HTERT RPE-1 (cell line): Measurements from ENCODE around the gene TACR2.

Source experiments
- in situ Hi-C: fragments of 300-500 bp; cut with MboI; formaldehyde crosslinking; loops from 4 replicates; pipeline ENCODE4 v1.14.3; 2020; ENCODE audit warnings: low sequenced_read_pairs

Gene TACR2

DNA sequence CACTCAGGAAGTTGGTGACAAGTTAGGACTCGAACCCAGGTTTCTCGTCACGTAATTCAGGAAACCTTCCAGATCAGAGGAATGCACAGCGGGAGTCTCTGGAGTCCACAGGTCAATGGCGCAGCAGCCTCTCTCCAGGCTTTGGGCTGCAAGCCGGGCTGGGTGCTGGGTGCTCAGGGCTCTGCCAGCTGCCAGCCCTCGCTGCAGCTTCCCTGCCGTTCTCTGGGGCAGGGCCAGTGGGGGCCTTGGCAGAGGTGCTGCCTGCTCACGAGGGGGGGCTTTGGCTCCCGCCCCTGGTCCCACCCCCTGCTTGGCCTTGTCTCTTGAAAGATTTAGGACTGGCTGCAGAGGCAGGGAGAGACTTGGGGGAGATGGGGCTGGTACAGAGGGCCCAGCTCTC is at the start of gene TACR2:
TACR2 (minus strand) TSS at position 224 of the 400 bp plus-strand sequence. CDS start 595 bp downstream, outside the sequence.
- in situ Hi-C loops = no loop called here

DNA sequence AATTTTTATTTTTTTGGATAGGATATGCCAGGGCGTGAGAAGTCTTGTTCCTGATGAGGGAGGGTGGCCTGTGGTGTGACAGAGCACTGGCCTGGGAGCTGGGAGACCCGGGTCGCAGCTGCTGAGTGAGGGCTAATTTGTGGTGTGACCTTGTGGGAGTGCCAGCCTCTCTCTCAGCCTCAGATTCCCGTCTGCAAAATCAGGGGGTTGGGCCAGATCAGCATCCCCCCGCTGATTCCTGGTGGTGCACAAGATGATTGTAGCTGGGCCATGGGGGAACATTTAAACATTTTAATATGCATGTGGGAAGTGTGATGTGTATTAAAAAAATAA is 49.4 kb upstream of the TACR2 start:
- in situ Hi-C loops = no loop called here

DNA sequence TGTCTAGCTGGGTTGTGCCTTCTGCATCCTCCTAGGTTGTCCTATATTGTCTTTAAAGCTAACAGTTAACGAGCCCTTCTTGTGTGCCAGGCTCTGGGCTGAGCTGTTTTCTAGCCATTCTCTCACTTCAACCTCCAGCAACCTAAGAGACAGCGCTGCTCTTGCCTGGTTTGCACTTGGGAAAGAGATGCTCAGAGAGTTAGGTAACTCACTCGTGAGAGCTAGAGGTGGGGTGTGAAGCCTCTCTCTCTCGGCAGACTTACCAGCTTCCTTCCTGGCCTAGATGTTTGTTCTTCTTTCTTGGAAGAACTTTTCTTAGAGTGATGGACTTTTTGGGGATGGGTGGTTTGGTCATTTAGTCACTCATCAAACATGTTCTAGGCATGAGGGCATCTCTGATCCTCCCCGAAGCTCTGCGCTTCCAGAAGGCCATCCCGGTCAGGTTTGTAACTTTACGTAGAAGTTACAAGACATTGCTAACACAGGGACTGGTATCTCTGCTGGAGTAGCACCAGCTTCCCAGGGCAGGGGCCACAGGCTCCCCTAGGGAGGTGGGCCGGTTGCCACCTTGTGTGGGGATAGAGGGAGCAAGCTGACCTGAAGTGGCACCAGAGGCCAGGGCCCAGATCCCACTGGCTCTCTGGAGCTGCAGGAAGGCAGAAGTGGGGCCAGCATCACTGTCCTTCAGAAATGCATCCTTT is 48.9 kb upstream of the TACR2 start:
- in situ Hi-C loops = no loop called here

DNA sequence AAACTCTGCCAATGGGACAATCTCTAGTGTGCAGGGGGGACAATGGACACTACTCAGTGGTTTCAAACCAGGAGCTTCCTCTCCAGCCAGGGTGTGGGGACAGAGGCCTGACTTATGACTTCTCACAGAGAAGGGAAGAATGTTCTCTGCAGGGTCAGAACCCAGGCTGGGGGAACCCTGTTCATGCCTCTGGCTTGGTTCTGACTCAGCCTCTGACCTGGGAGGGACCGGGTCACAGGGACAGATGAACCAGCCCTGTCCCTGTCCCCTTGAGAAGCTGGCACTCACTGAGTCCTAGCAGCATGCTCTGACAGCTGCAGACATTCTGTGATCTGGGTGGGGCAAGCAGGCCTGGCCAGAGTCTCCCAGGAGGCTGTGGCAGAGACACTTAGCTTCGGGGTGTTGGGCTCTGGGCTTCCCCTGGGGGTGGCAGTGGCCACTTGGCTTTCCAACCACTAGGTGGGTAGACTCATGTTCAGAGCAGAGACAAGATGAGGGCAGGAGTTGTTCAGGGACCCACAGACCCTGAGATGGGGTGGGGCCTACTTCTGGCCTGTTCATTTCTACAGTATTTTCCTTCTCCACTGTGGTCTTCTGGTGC is 48.2 kb upstream of the TACR2 start:
- in situ Hi-C loops = no loop called here

DNA sequence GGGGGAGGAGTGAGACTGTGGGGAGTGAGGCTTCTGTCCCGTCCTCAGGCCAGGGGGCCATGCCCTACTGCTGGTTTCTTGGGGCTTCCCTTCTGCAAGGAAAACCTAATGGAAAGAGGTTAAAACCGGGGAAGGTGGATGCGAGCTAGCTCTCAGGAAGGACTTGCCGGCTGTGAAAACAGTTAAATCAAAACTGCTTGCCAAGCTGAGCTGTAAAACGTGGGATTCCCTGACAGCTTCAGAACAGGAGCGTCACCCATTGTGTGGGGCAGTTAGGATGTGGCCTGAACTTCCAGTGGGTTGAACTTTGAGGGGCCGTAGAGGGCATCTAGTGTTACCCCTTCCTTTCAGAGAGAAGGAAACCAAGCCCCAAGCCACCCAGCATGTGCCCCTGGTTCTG is 47.7 kb upstream of the TACR2 start:
- in situ Hi-C loops = no loop called here

DNA sequence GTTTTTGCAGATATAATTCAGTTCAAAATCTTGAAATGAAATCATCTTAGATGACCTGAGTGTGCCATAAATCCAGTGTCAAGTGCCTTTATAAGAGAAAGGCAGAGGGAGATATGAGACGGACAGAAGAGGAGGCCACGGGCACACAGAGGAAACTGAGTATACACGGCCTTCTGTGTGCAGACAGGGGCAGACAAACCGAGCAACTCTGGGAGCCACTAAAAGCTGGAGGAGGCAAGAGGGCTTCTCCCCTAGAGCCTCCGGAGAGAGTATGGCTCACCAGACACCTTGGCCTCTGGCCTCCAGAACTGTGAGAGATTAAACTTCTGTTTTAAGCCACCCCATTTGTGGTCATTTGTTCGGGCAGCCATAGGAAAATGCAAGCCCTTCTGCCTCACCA is 47.2 kb upstream of the TACR2 start:
- in situ Hi-C loops = no loop called here

DNA sequence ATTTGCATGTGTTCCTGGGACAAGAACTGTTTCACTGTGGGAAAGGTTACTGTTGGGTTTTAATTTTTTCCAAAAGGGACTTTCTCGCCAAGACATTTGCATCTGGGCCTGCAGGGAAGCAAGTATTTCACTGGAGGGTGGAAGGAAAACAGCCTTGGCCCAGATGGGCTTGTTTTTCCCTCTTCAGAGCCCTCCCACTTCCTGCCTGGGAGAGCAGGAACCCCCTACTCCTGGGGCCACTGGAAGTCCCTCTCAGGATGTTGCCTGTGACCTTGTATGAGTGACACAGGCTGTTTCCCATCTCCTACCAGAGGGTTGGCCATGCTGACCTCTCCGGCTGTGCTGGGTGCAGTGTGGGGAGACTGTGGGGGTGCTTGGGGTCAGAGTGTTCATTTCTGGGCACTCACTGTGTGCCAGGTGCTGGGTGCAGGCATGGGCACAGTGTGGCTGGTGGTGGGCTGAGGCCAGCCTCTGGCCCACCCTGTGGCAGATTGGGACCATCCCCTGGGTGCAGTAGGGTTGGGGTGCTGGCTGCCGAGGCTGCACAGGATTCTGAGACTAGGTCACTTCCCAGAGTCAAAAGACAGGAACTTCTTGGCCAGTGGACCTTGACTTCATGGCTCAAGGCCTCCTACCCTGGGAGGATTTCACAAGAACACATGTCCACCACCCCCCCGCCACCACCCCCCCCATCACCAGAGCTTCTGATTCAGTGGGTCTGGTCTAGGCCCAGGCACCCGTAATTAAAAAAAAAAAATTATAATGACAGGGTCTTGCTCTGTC is 44.7 kb upstream of the TACR2 start:
- in situ Hi-C loops = no loop called here

DNA sequence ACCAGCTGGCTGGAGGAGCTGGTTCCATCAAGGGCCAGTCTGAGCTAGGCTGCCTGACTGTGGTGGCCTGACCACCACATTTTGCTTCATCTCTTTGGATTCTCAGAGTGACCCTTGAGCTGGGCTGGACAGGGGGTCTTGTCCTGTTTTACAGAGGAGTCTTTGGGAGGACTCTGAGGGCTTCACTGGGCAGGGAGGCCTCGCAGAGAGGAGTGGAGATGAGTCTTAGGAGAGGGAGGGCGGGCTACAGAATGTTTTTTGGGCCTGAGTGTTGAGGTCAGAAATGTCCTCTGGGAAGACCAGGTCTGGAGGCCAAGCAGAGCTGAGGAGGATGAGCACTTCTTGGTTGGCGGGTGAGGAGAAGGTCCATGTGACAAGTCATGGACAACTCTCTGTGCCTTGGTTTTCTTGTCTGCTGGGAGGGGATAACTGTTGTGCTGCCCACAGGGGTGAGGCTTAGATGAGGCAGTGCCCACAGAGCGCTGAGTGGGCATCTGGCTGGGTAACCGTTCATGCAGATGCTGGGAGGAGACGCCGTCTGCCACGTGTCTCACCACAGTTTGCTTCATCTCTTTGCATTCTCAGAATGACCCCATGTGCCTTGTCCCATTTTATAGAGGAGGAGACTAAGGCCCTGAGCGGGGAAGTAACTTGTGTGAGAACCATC is 44.0 kb upstream of the TACR2 start:
- in situ Hi-C loops = no loop called here

DNA sequence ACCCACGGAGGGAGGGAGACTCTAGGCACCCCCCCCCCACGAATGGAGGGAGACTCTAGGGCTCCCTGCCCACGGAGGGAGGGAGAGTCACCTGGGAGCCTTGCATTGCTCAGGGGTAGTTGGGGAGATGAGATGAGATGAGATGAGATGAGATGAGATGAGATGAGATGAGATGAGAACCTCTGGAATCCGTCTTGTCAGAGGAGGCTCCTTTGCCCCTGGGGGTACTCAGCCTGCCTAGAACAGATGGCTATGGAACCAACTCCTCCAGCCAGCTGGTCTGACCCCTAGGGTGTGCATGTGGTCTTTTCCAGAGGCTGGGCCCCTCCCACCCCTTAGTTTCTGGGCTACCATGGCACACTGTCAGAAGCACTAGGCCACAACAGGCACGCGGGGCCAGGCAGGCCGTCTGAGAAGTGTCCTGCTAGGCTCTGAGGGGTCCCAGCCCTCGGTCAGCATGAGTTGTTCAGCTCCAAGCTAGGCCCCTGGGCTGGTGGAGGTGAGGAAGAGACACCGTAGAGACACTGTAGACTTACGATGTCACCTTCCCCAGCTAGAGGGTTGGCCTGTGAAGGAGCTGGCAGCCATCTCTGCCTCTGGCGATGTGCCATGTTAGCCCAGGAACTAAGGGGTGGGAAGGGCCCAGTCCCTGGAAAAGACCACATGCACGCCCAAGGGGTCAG is 43.3 kb upstream of the TACR2 start:
- in situ Hi-C loops = no loop called here

DNA sequence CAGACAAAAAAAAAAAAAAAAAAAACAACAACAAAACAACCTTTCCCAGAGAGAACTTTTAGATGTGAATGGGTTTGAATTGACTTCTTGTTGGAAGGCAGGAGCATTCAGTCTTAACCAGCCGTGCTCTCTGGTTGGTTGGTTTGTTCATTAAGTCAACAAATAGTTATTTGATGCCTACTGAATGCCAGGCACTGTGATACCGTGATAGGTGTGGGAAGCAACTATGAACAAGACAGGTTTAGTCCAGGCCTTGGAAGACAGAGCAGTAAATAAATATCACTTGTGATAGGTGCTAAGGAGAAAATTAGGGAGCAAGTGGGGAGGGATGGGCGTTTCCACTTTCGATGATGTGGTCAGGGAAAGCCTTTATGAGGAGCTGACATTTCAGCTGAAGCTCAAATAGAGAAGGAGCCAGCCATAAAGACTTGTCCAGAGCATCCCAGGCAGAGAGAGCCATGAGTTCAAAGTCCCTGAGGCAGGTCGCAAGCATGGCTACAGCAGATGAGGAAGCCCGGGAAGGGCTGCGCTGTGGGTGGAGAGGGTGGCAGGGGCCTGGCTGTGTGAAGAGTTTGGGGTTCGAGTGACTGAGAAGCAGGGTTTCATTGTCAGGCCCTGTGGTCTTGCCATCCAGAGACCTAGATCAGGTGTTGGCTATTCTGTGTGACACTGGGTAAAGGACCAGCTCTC is 42.5 kb upstream of the TACR2 start:
- in situ Hi-C loops = no loop called here

DNA sequence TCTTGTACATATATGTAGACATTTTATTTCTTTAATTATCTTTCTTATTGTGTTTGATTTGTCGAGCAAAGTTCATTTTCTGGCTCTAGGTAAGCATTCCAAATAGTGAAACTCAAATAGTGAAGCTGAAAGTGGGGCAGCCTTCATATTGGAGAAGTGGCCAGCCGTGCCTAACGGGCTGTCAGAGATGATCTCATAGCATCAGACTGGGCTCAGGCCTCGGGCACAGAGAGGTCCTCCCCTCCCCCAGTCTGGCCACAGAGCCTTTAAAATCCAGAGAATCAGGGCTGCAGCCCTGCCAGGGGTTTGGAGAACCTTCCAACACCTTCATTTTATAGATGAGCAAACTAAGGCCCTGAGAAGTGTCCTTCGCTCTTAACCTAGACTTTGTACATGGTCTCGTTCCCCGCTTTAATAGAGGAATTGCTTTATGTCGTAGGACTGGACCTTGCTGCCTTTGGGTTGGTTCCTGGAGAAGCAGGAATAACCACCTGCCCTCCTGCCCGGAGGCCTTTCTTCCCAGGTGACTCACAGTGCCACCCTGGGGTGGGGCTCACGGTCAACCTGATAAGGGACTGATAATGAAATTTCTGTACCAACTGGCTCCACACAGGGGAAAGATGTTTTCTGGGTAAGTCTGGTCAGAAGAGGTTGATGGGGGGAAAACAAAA is 41.8 kb upstream of the TACR2 start:
- in situ Hi-C loops = no loop called here

DNA sequence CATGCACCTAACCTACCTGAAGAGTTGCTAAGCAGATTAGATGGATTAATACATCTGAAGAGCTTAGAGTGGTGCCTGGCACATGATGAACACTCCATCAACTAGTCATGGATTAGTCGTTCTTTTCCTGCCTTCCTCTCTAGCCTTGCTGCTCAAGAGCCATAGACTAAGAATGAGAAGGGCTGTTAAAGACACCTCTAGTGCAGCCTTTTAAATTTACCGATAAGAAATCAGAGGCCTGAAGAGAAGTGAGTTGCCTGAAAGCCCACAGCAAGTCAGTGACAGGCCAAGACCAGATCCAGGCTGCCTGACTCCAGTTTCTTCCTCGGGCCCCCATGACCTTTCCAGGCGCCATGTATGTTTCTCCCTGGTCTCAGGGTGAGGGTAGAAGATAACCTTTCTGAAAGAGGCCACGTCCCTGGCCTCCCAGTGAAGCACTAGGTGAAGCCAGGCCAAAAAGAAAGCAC is 41.1 kb upstream of the TACR2 start:
- in situ Hi-C loops = no loop called here

DNA sequence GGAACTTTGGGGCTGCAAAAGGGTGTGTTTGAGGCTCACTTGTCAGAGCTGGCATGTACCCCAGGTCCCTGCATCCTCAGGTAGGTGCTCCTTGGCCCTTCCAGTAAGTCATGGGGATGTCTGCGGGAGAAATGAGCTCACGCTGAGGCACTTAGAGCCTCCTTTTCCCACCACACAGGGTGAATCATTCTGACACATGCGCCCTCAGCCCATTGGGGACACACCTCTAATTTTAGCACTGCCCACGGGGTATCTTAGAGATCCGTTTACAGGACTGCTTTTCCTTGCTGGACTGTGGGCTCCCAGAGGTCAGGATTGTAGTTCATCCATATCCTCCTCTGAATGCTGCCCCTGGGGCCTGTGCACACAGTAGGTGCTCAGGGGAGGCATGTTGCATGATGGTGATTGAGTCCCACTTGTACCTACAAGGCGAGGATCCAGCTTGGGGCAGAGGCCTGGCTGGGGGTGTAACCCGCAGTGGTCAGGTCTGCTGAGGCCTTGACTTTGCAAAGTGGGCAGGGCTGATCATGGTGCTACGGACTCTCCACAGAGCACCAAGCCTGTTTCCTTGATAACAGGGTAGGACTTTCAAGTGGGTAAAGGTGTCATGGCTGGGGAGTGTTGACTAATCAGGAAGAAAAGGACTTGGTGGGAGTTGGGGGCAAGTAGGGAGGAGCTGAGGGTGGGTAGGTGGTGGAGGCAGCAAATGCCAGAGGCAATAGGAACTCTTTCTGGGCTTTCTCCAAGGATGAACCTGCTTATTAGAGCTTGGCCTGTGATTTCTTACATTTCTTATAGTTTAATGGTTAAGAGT is 40.4 kb upstream of the TACR2 start:
- in situ Hi-C loops = no loop called here

DNA sequence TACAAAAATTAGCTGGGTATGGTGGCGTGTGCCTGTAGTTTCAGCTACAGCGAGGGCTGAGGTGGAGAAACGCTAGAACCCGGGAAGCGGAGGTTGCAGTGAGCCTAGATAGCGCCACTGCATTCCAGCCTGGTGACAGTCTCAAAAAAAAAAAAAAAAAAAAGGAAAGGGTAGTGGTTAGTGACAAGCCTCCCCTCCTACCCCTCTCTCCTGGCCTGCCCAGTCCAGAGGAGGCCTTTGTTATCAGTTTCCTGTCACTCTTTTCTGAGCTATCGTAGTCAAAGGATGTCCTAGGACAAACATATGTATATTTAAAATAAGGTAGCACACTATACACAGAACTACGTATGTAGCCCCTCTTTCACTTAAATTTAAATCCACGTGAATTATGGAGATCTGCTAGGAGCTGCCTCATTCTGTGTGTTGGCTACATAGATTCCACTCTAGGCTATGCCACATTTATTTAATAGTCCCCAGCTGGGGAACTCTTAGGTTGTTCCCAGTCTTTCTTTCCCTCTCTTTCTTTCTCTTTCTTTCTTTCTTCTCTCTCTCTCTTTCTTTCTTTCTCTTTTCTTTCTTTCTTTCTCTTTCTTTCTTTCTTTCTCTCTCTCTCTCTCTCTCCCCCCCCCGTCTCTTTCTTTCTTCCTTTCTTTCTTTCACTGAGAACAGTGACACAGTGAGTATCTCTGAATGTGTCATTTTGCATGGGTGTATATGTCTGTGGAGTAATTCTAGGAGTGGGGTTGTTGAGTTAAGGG is 38.5 kb upstream of the TACR2 start:
- in situ Hi-C loops = no loop called here

DNA sequence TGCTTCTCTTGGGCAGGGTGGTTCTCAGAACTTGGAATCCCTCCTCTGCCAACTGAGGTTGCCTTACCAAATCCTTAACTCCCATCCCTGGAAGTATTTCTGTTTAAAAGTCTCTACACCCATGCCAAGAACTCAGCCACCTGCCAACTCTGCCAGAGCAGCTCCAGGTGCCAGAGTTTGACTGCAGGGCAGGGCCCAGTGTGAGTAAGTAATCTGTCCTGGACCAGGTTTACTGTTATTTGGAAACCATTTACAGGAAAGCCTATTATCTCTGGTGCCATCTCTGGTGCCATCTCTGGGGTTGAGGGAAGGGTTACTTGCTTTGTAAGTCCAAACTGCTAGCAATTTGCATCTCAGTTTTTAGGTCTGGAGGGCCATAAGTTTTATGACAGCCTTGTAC is 37.1 kb upstream of the TACR2 start:
- in situ Hi-C loops = no loop called here

DNA sequence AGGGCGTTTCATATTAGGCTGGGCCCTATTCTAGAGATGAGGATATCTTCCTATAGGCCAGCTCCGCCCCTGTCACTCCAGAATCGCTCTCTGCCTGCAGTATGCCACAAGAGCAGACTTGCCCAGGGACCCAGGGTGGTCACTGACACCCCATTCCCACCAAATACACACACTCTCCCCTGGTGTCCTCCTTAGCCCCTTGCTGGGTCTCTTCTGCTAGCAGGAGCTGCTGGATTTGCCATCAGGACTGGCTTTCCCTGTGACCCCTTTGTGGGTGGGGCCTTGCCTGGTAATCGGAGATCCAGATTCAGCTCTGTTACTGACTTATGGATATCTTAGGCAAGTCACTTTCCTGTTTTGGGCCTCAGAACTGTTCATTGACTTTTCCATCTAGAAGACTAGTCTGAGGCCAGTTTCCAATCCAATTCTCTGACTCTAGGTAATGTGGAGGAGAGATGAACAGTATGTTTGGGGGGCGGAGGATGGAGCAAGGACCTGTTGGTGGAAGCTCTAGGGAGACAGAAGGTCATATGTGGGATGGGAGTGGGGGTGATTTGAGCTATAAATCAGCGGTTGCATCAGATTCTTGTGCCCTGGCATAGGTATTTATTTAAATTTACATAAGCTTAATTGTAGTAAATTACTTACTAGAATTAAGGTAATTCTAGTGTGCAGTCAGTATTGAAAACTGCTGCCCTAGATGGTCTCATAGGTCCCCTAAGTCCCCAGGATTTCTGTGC is 36.1 kb upstream of the TACR2 start:
- in situ Hi-C loops = no loop called here

DNA sequence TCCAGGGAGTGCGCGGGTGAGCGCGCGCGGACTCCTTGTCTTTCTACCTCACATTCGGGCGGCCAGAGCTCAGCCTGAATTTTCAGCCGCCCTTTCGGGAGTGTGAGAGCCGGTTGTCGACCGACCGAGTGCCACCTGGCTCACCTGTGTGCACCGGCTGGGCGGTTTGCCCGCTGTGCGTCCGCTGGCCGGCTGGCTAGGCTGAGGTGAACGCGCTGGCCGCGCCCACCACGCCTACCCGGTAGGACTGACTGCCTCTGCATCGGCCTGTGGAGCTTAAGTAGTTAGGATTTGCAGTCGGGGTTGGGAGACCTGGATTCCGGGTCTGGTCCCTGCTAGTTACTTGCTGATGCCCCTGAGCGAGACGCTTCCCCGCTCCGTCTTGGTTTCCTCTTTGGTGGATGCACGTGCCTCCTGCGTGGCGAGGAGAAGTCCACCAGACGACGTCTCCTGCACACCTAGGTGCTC is 35.1 kb upstream of the TACR2 start:
- in situ Hi-C loops = no loop called here
